Mammary epithelial cell (primary cell): Measurements from ENCODE around the gene BRD3.

ENCODE experiments used
- CTCF ChIP-seq, 2 donors: IDR thresholded peaks in 1 of 2; conservative IDR thresholded peaks in 1 of 2; 2 replicates each; pipeline ENCODE4 v1.5.1; 2011 to 2012; ENCODE audit warnings: inconsistent platforms in 2 of 2, low read length in 2 of 2, mild to moderate bottlenecking in 2 of 2, control low read depth in 1 of 2, low read depth in 1 of 2; ENCODE audit not compliant: insufficient read depth in 1 of 2; ENCODE audit errors: extremely low read depth in 1 of 2
- EZH2 ChIP-seq: IDR thresholded peaks from 2 replicates; pipeline ENCODE4 v1.6.1; 2012; ENCODE audit warnings: low read length, inconsistent platforms, borderline replicate concordance

- TF ChIP-seq CTCF (conservative IDR thresholded peaks at IDR 0.05 in 1 of 2, IDR thresholded peaks at IDR 0.05 in 1 of 2; ENCODE audit: extremely low read depth in 1 of 2, insufficient read depth in 1 of 2, low read depth in 1 of 2, low read length in 2 of 2) (no peak), EZH2 (no peak)
Observed at GRCh38 chr9:134024214-134024792, 43.5 kb downstream of the BRD3 start.
